Measurements from ENCODE around the gene OR2AE1. TPM values are rescaled to one million over a fixed set of nuclear protein-coding genes. Genes with fewer than 3 reads are reported as not detected.

OR2AE1 gene
- total and polyA plus RNA-seq, 9 of the 15 experiments (the other 6 are each of a cell fraction or from before 2014, with no cell fraction given): 0.27 TPM; not detected in 8

DNA sequence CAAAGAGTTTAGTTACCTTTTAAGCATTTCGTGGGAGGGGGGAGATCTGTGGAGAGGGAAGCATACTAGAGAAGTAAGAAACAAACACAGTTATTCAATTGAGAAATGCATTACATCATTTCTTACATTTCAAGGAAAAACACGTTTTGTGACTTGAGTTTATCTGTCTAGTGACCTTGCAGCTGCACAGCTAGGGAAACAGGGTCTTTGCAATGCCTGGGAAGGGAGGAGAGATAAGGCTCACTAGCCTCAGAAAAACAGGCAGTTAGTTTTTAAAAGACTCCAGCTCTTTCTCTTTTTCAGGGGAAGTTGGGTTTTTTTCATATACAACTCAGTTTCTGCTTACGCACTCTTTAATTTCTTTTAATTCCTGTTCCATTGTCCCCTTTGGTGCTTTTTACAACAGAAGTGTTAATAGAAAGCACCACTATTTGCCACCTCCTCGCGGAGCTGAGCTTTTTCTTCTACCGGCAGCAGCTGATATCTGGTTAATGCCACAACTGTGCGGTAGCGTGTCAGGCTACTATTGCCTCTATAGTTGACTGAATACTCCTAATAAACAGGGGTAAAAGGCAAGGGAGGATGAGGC lies 43.5 kb downstream of the OR2AE1 start (continued):
- peak; percentile 97 for TF ChIP-seq GATA2 (CRISPR knock-in tag; IDR thresholded peaks at IDR 0.05)
- no peak for TF ChIP-seq CHD2 (IDR thresholded peaks at IDR 0.05; ENCODE audit: low read depth, low read length)
- TF ChIP-seq, protein P1, sequence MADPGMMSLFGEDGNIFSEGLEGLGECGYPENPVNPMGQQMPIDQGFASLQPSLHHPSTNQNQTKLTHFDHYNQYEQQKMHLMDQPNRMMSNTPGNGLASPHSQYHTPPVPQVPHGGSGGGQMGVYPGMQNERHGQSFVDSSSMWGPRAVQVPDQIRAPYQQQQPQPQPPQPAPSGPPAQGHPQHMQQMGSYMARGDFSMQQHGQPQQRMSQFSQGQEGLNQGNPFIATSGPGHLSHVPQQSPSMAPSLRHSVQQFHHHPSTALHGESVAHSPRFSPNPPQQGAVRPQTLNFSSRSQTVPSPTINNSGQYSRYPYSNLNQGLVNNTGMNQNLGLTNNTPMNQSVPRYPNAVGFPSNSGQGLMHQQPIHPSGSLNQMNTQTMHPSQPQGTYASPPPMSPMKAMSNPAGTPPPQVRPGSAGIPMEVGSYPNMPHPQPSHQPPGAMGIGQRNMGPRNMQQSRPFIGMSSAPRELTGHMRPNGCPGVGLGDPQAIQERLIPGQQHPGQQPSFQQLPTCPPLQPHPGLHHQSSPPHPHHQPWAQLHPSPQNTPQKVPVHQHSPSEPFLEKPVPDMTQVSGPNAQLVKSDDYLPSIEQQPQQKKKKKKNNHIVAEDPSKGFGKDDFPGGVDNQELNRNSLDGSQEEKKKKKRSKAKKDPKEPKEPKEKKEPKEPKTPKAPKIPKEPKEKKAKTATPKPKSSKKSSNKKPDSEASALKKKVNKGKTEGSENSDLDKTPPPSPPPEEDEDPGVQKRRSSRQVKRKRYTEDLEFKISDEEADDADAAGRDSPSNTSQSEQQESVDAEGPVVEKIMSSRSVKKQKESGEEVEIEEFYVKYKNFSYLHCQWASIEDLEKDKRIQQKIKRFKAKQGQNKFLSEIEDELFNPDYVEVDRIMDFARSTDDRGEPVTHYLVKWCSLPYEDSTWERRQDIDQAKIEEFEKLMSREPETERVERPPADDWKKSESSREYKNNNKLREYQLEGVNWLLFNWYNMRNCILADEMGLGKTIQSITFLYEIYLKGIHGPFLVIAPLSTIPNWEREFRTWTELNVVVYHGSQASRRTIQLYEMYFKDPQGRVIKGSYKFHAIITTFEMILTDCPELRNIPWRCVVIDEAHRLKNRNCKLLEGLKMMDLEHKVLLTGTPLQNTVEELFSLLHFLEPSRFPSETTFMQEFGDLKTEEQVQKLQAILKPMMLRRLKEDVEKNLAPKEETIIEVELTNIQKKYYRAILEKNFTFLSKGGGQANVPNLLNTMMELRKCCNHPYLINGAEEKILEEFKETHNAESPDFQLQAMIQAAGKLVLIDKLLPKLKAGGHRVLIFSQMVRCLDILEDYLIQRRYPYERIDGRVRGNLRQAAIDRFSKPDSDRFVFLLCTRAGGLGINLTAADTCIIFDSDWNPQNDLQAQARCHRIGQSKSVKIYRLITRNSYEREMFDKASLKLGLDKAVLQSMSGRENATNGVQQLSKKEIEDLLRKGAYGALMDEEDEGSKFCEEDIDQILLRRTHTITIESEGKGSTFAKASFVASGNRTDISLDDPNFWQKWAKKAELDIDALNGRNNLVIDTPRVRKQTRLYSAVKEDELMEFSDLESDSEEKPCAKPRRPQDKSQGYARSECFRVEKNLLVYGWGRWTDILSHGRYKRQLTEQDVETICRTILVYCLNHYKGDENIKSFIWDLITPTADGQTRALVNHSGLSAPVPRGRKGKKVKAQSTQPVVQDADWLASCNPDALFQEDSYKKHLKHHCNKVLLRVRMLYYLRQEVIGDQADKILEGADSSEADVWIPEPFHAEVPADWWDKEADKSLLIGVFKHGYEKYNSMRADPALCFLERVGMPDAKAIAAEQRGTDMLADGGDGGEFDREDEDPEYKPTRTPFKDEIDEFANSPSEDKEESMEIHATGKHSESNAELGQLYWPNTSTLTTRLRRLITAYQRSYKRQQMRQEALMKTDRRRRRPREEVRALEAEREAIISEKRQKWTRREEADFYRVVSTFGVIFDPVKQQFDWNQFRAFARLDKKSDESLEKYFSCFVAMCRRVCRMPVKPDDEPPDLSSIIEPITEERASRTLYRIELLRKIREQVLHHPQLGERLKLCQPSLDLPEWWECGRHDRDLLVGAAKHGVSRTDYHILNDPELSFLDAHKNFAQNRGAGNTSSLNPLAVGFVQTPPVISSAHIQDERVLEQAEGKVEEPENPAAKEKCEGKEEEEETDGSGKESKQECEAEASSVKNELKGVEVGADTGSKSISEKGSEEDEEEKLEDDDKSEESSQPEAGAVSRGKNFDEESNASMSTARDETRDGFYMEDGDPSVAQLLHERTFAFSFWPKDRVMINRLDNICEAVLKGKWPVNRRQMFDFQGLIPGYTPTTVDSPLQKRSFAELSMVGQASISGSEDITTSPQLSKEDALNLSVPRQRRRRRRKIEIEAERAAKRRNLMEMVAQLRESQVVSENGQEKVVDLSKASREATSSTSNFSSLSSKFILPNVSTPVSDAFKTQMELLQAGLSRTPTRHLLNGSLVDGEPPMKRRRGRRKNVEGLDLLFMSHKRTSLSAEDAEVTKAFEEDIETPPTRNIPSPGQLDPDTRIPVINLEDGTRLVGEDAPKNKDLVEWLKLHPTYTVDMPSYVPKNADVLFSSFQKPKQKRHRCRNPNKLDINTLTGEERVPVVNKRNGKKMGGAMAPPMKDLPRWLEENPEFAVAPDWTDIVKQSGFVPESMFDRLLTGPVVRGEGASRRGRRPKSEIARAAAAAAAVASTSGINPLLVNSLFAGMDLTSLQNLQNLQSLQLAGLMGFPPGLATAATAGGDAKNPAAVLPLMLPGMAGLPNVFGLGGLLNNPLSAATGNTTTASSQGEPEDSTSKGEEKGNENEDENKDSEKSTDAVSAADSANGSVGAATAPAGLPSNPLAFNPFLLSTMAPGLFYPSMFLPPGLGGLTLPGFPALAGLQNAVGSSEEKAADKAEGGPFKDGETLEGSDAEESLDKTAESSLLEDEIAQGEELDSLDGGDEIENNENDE (IDR thresholded peaks at IDR 0.05; ENCODE audit: low read depth, low read length): no peak
- no peak for TF ChIP-seq XRCC4 (IDR thresholded peaks at IDR 0.05; ENCODE audit: extremely low read depth, insufficient read depth, insufficient read length)
- peak; percentile 72 for TF ChIP-seq NFE2 (IDR thresholded peaks at IDR 0.05; ENCODE audit: low read depth)
- no peak for TF ChIP-seq BRF1 (IDR thresholded peaks at IDR 0.05; ENCODE audit: borderline replicate concordance, extremely low read depth, insufficient read length)
- no peak for TF ChIP-seq MCM7 (IDR thresholded peaks at IDR 0.05)
- no peak for TF ChIP-seq E2F5 (CRISPR knock-in tag; IDR thresholded peaks at IDR 0.05)
- TF ChIP-seq KLF1 (tag; IDR thresholded peaks at IDR 0.05): no peak
- peak; percentile 55 for TF ChIP-seq EHMT2 (IDR thresholded peaks at IDR 0.05)
- no peak; the same call in 1 of the 2 replicates for TF ChIP-seq ADNP (tag; IDR thresholded peaks at IDR 0.05)
- no peak for TF ChIP-seq KDM2B (CRISPR knock-in tag; IDR thresholded peaks at IDR 0.05)
- no peak for TF ChIP-seq SNAPC5 (CRISPR knock-in tag; IDR thresholded peaks at IDR 0.05)
- no peak for TF ChIP-seq MTF1 (CRISPR knock-in tag; IDR thresholded peaks at IDR 0.05; ENCODE audit: borderline replicate concordance)
- no peak for TF ChIP-seq KAT8 (IDR thresholded peaks at IDR 0.05; ENCODE audit: low read depth)
- TF ChIP-seq, protein P2, sequence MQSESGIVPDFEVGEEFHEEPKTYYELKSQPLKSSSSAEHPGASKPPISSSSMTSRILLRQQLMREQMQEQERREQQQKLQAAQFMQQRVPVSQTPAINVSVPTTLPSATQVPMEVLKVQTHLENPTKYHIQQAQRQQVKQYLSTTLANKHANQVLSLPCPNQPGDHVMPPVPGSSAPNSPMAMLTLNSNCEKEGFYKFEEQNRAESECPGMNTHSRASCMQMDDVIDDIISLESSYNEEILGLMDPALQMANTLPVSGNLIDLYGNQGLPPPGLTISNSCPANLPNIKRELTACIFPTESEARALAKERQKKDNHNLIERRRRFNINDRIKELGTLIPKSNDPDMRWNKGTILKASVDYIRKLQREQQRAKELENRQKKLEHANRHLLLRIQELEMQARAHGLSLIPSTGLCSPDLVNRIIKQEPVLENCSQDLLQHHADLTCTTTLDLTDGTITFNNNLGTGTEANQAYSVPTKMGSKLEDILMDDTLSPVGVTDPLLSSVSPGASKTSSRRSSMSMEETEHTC (IDR thresholded peaks at IDR 0.05): peak; percentile 76; the same call in 1 of the 2 replicates
- TF ChIP-seq TRIM24 (IDR thresholded peaks at IDR 0.05): peak; percentile 96

Data from K562 (cell line).